GOT3 (cell line): ENCODE data around the gene KRT80.

Experiments used
- DNase-seq: peaks from one replicate; lab custom pipeline; 2025; ENCODE audit warnings: mixed read lengths; lab: John Stamatoyannopoulos, UW

Gene KRT80

DNA sequence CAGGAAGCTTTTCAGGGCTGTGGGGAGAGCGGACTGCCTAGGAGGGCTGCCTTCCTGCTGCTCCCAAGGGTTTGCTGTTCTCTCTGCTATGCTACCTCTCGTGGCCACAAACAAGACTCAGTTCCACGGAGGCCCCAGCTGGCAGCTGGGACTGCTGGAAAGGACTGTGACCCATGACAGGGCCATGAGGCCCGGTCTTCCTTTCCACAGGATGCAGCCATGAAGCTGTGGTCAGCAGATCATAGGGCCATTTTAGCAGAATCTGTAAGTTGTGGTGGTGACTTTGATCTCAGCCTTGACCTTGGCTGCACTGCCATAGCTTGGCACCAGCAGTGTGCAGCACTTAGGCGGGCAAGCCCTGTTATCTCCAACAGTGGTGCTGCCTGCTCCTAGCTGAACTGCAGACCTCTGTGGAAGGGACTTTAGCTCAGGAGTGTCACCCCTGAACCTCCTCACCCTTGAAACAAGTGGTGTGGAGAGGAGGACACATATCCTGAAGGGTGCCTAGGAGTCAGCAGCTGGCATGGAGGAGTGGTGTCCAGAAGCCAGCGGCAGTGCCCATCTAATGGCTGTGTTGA, 12.3 kb downstream of the KRT80 start:
- no peak for DNase-seq

DNA sequence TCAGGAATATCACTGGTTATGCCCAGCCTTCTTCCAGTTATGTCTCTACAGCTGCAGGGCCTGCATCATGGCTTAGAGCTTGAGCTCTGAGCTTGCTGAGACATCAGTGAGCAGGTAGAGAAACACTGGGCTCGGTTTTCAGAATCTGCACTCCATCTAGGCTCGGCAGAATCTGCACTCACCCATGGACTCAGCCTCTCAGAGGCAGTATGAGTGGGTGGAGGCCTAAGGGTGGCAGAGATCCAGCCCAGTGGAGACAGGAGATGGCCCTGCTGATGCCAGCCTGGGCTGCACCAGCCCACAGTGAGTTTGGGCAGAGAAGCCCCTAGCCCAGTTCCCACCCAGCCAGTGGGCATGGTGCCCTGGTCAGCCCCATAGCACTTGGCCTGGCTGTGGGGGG, 12.8 kb downstream of the KRT80 start:
- DNase-seq = no peak

DNA sequence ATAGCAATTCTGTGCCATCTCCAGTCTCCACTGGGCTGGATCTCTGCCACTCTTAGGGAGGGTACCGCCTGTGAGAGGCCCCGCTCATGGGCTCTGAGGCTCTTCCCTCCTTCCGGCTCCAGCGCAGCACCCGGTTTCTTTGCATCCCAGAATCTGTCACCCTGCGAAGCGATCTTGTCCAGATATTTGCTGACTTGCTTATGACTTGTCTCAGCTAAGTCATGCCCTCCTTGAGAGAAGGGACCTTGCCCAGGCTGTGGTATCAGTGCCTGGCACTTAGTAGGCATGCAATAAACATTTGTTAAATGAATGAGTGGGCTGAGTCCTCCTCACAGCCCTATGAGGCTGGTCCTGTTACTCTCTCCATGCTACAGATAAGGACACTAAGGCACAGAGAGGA, 13.4 kb downstream of the KRT80 start:
- no peak for DNase-seq

DNA sequence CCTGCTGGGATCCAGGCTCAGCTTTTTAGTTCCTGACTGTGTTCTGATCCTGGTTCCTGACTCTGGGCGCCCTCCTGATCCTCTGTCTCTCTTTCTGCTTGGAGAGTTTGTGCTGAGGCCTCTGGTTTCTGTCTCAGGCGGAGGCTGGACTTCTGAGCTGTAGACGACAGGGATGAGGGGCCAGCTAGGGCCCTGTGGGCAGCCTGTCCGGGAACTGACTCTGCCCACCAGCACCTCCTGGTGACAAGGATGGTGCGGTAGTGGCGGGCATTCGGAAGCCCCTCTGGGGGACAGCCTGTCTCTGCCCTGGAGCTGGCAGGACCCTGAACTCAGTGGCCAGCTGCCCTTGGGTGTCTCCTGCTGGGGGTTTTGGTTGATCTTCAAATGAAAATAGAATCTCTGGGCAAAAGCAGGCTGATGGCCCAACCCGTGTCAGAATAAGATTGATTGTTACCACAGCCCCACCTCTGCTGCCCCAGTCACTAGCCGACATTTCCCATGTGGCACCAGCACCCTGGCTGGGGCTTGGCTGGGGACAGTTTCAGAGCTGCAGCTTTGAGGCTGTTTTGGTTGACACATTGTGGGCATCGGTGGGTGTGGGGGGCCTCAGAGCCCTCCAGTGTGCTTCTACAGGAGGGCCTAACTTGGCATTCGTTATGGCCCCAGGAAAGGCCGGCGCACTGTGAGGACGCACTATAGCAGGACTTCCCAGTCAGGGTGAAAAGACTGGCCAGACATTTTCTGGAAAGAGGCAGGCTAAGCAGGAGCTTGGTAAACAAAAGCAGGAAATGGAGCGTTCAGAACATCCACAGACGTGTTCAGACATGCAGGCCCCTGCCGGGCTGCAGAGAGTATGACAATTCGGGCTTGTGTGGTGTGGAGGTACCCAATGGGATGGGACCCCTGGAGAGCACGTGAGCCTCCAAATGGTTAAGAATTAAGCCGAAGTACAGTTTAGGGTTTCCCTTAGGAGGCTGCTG, 16.2 kb downstream of the KRT80 start:
- no peak for DNase-seq

DNA sequence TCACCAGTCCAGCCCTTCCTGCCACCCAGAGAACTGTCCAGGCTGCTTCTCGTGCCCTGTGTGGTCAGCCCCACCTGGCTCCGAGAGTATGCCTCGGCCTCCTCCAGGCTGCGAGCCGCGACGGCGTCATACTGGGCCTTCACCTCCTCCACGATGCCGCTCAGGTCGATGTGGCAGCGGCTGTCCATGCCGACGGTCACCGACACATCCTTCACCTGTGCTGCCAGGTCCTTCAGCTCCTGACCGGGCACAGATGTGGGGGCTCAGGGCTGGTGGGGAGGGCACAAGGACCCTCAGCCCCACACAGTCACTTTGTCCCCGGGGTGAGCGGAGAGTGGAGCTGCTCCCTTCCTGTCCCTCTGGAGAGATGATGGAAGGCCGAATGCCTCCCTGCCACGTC, 18.3 kb downstream of the KRT80 start:
- DNase-seq = no peak

DNA sequence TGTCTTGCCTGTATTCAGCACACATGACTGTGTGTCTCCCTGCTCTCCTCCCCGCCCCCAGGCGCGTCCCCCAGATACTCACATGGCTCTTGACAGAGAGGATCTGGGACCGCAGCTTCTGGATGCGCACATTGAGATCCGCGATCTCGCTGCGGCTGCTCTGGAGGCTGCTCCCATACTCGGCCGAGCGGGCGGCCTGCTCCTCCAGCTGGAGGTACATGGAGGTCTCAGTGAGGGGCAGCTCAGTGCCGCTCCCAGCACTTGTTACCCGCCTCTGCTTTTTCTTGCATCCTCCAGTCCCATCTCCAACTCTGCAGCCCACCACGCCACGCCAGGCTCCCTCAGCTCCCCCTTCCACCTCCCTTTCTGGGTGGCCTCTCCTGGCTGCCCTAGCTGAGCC, 18.9 kb downstream of the KRT80 start:
- DNase-seq = no peak

DNA sequence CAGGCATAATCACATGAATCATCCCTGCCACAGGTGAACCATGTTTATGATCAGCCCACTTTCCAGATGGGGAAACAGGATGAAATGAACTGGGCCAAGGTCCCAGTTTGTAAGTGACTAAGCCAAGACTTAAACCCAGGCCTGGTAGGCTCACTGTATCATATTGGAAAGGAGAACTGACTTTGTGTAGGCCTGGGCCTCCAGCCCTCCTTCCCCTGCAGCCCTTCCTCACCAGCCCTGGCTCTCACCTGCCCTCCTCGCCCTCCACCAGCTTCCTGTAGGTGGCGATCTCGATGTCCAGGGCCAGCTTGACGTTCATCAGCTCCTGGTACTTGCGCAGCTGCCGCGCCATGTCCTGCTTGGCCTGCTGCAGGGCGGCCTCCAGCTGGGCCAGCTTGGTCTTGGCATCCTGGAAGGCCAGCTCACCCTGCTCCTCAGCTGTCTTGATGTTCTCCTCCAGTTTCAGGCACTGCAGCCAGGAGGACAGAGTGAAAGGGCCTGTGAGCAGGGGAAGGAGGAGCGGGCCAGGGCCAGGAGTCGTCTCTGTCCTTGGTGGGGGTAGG, 19.8 kb downstream of the KRT80 start:
- DNase-seq = no peak

DNA sequence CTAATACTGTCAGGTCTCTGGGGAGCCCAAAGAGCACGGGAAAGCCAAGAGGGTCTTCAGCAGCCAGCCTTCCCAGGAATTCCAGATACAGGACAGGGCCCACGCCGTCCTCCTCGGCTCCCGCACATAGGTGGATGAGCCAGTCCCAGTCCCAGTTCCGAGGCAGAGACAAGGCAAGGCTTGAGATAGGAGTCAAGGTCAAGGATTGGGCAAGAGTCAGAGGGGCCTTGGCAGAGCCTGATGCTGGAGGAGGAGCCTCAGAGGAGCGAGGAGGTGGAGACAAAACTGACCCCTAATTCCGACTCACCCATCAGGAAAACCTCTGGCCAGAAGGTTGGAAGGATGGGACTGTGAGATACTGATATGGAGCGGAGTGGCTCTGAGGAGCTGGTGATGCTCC, 21.0 kb downstream of the KRT80 start:
- no peak for DNase-seq

DNA sequence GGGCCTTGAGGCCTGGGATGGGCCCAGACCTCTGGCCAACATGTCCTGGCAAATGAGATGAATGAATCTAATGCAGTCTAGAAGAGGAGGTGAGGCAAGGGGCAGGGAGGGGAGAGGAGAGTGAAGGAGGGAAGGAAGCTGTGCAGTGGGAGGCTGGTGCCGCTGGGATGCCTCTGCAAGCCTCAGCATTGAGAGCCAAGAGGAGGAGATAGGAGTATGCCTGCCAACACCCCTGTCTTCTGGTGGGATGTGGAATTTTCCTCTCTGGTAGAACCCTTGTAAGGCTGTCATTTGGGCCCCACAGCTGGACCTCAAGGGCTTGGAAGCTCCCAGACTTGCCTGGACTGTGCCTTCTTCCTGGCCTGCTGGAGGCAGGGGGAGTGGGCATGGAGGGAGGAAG, 21.9 kb downstream of the KRT80 start:
- DNase-seq = no peak

DNA sequence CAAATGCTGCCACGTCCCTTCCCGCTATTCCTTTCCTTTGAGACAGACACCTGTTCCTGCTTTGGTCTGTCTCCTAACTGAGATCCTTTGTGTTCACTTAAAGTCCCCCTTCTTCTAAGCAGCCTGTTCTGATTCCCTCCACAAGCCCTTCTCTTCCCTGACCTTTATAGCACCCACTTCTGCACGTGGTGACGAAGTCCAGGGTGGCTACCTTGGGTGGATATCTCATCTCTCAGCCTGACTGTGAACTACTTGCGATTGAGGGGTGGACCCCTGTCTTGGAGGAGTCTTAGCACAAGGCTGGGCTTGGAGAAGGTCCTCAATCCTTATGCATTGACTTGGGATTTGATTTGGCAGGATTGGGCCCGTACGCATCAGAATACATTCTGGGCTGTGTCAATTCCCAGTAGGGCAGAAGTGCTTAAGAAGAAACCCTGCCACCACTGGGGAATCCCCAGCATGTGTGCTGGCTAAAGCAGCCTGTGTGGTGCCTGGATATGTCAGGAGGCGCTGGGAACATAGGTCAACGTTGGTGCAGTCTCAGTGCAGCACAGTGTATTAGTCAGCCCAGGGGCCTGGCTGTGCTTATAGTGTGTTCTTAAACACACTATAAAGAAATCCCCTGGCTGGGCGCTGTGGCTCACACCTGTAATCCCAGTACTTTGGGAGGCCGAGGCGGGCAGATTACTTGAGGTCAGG, 23.6 kb downstream of the KRT80 start:
- no peak for DNase-seq

DNA sequence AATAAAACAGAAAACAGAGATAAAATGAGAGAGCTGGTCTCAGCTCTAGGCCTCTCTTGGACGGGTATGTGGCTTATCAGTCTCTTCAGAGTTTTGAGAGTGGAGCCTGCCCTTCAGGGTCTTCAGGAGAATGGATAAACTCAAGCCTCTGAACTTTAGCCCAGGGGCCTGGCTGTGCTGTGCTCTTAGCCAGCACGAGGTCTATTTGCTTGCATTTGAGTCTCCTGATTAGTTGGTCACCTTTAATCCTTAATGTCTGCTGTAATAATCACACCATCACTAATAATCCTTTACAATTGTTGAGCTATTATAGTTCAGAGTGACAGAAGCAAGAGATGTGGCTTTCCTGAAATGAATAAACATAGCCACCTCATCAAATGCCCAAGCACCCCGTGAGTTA, 24.3 kb downstream of the KRT80 start:
- no peak for DNase-seq

DNA sequence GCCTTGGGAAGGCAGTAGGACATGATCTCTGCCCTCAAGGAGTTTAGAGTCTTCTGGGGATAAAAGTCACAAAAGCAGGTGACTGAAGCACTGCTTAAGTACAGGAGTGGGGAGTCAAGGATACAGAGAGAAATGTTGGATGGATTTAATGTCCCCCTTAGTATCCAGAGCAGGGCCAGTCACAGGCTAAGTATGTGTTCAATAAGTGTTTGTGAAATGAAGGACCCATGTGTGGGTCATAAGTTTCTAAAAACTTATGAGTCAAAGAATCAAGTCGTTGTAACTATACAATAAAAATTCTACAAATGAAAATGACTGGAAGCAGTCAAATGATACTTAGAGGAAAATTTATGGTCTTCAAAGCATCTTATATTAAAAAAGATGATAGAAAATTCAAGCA, 25.1 kb downstream of the KRT80 start:
- DNase-seq = no peak

DNA sequence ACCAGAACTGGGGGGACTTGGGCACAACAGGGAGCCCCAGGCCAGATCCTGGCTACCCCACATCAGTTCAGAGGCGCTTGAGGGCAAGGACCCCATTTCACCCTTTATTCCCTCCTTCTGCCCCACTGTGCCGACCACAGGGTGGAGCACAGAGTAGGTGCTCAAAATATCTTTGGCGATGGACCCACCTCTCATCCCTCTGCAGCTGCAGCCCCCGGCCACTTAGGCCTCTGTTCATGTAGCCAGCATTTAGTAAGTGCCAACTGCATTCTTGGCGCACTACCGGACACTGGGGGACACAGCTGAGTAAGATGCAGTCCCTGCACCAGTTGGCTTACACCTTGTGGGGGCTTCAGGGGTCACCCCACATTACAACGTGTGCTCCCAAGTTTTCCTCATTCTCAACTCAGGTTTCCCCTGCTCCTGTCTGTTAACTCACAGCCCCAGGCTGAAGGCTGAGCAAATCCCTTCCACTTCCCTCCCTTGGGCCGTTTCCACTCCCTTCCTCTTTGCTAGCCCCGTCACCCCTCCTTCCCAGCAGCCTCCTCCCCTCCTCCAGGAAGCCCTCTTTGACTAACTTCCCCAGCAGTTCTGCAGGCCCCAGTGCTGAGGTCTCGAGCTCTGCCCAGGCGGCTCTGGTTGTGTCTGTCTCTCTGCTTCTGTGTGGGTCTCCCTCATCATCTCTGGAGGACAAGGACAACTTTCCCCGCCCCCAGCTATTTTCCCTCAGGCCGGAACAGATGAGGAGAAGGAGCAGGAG, 26.5 kb downstream of the KRT80 start:
- DNase-seq = no peak

DNA sequence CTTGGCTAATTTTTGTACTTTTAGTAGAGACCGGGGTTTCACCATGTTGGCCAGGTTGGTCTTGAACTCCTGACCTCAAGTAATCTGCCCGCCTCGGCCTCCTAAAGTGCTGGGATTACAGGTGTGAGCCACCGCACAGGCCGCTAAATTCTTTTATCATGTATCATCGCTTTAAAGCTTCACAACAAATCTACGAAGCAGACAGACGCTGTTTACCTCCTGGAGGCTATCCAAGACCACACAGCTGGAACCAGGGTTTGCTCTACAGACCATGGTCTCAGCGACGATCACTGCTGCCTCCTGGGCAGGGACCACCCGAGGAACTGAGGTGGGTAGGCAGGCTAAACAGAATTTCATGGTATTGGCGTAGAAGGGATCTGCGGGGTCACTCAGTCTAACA, 27.2 kb downstream of the KRT80 start:
- DNase-seq = no peak

DNA sequence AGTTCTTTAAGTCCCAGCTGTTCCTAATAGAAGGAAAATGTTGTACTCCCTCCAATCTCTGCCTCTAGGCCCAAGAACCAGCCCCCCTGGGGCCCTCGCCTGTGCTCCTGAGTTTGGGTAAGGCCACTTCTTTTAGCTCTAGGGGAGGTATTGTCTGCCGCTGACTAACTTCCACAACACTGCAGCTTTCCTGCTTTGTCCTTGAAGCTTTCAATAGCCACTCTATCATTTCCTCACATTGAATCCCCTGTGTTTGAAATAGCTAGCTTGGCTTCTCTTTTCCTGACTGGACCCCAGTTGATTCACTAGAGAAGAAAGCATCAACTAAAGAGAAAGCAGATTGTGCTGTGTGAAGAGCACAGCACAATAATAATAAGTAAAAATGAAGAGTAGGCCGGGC, 28.8 kb downstream of the KRT80 start:
- DNase-seq = no peak

DNA sequence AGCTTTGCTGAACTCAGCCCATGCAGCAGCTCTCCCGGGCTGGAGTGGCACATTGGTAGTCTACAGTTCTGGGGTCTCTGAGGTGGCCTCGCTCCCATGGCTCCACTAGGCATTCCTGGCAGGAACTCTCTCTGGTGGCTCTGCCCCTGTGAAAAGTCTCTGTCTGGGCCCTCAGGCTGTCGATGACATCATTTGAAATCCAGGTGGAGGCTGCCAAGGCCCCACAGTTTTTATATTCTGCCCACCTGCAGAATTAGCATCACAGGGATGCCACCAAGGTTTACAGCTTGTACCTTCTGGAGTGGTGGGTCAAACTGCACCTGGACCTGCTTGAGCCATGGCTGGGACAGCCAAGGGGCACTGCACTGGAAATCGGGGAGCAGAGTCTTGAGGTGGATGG, 31.6 kb downstream of the KRT80 start:
- no peak for DNase-seq

DNA sequence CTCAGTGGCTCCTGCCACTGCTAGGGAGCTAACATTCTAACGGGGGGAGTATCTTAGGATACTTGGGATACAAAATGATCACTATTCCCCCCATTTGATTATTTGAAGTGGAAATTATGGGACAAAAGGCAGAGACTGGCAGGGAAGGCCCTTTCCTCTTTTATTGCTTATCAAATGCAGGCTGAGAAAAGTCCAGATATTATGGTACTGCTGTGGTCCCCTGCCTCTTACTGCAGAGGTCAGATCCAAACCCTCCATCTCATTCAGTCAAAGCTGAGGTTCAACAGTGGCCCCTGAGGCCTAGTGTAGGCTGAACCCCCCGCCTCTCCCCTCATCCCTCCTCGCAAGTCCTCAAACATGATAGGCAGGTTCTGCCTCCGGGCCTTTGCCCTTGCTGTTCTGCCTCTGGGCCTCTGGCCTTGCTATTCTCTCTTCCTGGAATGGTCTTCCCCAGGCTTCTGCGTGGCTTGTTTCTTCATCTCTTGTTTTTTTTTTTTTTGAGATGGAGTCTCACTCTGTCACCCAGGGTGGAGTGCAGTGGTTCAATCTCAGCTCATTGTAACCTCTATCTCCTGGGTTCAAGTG, 34.2 kb downstream of the KRT80 start:
- no peak for DNase-seq

DNA sequence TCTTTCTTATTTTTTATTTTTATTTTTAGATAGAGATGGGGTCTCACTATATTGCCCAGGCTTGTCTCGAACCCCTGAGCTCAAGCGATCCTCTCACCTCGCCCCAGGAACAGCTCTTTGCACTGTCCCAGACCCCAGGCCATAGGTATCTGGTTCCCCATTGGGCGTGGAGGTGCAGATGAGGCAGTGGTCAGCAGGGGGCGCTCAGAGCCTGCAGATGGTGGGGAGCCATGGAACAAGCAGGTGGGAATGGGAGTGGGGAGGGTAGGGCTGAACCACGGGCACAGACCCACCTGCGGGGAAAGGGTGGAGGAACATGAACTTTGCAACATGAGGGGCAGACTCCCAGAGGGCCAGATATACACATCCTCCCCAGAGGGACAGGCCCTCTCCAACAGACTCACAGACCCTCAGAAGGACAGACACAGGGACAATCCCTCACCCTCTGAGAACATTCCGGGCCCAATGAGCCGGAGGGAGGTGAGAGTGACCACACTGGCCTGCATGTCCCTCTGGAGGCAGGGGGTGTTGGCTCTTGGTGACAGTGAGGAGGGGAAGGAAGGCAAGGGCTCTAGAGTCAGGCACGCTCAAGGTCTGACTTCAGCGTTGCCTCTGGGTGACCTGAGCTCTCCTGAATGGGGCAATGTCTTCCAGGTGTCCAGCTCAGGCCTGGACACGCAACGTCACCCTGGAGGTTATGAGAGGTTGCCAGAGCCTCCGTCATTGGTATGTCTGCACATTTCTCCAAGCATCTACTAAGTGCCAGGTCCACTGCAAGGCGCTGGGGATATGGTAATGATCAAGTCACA, 34.9 kb downstream of the KRT80 start:
- DNase-seq = no peak

DNA sequence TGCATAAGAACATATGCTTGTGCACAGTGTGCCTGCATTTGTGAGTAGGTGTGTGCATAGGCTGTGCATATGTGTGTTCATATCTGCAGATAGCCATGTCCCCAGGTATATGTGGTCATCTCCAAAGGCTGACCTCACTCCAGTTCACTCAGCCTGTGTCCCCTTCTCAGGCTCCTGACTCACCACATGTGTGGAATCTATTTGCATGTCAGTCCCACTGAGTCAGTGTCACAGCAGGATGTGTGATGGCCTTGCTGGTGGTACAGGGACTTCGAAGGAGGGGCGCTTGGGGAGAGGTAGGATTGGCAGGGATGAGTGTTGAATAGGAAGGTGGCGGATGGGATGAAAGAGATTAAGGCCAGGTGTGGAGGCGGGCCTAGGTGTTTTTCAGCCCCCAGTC, 35.5 kb downstream of the KRT80 start:
- no peak for DNase-seq

DNA sequence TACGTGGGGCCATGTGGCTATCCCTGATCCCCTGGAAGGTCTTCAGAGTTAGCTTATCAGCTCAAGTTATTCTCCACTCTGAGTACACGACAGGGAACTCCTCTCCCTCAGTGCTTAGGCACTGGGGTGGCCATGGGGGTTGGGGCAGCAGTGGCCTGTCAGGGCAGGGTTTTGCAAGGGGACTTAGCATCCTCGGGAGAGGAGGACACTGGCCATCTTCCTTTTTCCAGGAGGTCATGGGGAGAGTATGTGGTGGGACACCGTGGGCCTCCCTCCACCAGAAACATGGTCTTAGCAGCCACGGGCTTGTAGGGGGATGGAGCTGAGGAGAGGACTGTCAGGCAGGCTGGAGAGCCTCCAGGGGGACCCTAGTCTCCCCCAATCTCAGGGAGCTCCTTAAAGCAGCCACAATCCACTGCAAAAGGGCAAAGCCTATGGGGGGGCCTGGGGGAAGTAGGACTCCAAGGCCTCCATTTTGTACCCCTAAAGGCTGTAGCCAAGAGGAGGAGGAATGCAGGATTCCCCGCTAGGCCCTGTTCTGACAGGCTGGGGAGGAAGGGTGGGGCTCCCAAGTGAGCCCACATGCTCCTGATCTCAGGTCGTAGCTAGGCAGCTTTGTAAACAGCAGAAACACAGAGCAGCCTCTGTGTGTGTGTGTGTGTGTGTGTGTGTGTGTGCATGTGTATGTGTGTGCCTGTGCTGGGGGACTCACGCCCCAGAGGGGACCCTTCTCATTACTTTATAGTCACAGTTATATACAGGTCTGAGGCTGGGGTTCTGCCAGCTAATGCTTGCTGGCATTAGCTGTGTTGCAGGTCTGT, 36.6 kb downstream of the KRT80 start:
- DNase-seq = no peak
